LHCN-M2 (cell line): ENCODE results near the gene GHR. TPM values are rescaled to one million over a fixed set of nuclear protein-coding genes. Genes with fewer than 3 reads are reported as not detected.

Experiments used
- DNase-seq: peaks from one replicate; pipeline ENCODE4 v3.0.0-alpha.2; 2012; ENCODE audit warnings: low read depth
- total RNA-seq: library from RNA; depleted of rRNA; stranded (reverse); fragments of >200 nt; gene quantifications from 2 replicates; pipeline ENCODE4 v1.2.3, GENCODE V29; 2014

Gene GHR
- total RNA-seq, 1 experiment from 2014 or later = 0.46 TPM

DNA sequence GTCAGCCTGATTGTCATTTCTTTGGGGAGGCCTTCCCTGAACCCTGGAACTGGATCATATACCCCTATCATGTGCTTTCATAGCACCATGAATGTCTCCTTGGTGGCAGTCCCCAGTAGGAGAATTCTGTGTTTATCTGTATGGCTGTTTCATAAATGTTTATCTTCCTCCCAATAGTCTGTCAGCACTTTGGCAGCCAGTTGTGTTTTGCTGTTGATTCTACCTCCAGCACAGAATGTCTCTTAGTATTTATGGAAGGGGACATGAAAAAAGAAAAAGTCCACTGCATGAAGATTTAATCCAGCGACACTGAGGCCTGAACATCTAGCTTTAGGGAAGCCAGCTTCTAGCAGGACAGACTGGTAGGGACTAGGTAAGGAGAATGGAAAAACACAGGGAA lies 38.3 kb downstream of the GHR start:
- DNase-seq = no peak

- DNase-seq = no peak
These were observed 38.8 kb downstream of the GHR start for GRCh38 chr5:42462083-42462482.

- DNase-seq = no peak
These were observed 44.3 kb downstream of the GHR start for GRCh38 chr5:42467572-42467971.

- DNase-seq = no peak
These were observed 44.8 kb downstream of the GHR start for GRCh38 chr5:42467981-42468524.

DNA sequence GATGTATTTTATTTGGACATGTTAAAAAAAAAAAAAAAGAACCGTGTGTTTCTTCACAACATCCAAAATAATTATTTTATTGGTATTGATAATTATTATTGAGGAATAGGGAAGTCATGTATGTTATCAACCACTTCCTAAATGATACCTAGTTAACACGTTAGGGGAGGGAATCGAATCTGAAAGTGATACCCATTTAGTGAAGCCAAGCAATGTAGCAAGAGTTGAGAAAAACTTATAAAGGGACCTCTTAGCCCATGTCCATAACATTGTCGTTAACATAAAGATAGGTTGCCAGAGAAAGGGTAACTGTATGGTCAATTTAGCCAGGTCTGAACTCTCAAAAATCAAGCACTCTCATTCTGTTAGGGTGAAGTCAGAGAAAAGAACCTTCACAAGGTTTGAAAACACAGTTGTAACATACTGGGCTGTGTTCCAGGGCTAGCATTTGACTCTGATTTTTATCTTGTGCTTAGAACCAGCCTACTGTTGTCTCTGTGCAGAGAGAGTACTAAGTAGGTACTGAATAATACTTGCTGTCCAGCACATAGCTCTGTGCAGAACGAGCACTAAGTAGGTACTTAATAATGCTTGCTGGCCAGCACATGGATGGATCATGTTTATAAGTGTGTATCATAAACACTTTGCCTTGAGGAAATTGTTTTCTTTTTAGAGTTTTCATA lies 60.4 kb downstream of the GHR start:
- no peak for DNase-seq

GRCh38 chr5:42487077-42487476 lies 63.8 kb downstream of the GHR start:
- no peak for DNase-seq

- no peak for DNase-seq
These were observed 64.6 kb downstream of the GHR start for GRCh38 chr5:42487821-42488220.

- DNase-seq = no peak
These were observed 67.6 kb downstream of the GHR start for GRCh38 chr5:42490831-42491230.

DNA sequence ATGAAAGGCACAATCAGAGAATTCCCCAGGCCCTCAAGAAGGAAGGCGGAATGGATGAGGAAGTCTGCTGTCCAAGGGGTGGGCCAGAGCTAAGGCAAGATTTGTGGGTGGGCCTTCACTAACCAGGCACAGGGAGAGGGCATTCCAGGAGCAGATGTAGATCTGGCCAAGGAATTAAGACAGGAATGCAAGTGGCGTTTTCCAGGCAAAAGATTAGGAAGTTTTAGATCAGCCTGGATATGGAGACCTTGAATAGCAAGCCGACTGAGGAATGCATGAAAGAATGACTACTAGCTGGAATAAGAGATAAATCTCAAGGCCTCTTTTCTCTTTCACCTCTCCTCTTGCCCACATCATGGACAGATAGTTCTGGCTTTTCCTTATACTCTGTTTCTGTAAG lies 68.5 kb downstream of the GHR start:
- DNase-seq = no peak

- DNase-seq = no peak
These were observed 69.7 kb downstream of the GHR start for GRCh38 chr5:42492974-42493373.

DNA sequence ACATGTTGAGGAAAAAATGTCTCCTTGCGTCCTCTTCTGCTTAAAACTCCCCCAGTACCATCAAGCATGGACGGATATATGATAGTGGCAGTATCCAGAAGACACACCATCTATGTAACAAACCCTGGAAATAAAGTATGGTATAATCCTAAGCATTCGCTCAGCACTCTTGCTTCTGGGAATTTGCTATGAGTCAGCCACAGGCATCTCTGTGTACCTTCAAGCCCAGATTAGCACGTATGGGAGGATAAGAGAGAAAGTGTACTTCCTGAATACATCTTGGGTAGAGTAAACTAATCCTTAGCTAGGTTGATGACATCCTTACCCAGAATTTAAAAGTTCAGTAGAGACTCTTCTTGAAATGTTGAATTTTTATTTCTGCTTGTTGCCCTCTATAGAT lies 71.2 kb downstream of the GHR start:
- no peak for DNase-seq

DNA sequence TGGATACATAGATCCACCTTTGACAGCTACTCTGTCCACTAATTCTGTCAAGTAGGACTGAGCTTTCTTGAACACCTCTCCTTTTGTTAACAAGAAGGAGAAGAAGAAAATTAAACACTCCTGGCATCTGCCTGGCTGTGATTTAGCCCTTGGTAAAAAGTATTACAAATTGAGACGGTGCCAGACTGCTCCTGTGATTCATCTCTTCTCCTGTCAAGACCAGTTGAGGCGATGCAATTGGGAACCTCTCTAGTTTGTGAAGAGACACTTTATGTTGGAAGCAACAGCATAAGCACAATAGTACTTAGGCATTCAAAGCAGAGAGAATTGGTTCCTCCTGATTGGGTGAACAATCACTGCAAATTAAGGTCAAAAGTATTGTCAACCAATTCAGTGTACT lies 72.7 kb downstream of the GHR start:
- no peak for DNase-seq

DNA sequence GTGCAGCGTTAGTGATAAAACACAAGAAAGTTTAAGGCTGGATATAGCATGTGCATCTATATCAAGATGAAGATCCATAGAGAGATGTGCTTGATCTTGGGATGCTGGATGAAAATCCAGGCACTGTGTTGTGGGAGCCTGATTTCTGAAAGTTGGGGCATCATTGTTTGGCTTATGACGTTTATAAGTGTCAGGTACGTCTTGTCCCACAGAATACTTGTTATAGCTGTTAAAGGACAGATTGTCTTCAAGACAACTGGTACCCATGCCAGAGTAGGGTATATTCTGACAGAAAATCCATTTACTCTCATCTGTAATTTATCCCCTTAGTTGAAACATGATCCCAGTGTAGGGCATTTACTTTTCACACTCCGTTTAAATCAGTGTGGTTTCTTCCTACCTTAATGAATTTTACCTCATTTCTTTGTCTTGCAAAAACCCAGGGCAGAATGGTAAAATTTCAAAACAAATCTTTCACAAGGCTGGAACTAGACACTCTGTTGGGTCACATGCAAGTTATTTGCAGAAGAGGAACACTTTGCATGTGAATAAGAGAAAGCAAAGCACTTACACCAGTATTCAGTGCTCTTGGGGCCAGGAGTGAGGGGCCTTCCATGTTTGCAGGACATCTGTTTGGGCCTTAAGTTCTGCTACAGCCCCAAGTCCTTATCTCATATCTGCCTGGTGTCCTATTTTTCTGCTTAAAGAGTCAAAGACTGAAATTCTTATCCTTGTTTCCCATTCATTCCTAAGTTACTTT lies 73.3 kb downstream of the GHR start:
- DNase-seq = no peak

GRCh38 chr5:42498000-42498399 lies 74.8 kb downstream of the GHR start:
- no peak for DNase-seq

DNA sequence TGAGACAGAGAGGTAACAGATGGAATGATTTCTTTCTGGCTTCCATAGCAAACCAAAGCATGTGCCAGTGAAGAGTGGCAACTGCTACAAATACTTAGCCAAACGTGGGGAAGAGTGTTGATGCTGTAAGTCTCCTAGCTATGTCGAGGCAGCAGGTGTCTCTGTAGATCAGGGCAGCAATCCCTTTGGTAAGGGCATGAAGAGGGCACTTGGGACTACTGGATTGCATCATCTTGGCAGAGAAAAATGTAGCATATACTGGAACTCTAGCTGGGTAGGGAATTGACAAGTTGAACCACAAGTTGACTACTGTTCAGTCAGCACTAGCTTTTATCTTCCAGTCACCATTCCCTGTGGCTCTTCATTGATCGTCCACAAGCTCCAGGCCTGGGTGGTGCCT lies 75.8 kb downstream of the GHR start:
- no peak for DNase-seq

- DNase-seq = no peak
These were observed 76.9 kb downstream of the GHR start for GRCh38 chr5:42500003-42500599.

DNA sequence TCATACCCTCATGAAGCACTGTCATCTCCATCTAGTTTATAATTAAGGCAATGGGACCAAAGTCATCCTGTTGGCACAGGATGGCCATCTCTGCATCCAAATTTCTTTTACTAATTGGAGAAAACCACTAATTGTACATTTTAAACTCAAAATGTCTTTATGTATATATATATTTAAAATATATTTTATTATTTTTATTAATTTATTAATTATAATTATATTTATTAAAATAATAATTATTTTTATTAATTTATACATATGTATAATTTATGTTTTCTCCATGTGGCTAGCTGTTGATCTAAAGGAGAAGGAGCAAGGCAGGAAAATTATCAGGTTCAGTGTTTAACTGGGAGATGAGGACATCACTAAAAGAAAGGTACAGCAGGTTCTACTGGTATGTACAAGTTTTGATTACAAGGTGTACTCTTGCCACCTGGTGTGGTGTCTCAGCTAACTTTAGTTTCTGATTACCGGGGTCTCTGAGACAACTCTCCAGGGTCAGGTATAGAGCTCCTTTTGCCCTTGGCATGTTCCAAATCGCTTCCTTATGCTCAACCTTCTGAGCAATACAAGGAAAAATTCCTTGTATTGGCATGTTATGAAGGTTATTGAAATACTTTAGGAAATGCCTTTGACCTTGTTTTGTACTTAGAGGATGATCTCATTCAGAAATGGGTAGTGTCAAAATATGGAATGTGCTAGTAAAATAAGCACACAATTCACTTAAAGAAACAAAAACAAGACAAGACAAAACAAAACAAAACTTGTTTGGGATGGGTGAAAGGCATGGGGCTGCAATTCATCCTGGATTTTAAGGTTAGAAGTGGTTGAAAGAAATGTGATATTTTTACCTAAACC lies 79.6 kb downstream of the GHR start:
- DNase-seq = no peak

- DNase-seq = no peak
These were observed 83.4 kb downstream of the GHR start for GRCh38 chr5:42506662-42507061.

GRCh38 chr5:42507451-42508097 lies 84.3 kb downstream of the GHR start:
- DNase-seq = no peak

DNA sequence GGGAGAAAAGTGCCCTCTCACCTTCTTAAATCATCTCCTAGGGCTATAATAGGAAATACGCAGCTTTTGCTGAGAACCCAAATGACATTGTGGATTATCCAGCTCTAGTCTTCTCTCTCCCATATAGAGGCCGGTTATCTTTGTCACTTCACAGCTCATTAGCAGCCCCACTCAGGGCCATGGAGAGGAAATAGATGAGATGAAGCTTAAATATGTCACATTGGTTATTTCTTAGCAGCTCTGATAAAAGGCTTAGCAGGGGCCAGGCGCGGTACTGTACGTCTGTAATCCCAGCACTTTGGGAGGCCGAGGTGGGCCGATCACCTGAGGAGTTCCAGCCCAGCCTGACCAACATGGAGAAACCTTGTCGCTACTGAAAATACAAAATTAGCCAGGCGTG lies 90.0 kb downstream of the GHR start:
- DNase-seq = no peak

- peak; percentile 2 for DNase-seq
These were observed 91.5 kb downstream of the GHR start for GRCh38 chr5:42514754-42515153.
